ENCODE results near the gene LRRC74B.

LRRC74B gene

DNA sequence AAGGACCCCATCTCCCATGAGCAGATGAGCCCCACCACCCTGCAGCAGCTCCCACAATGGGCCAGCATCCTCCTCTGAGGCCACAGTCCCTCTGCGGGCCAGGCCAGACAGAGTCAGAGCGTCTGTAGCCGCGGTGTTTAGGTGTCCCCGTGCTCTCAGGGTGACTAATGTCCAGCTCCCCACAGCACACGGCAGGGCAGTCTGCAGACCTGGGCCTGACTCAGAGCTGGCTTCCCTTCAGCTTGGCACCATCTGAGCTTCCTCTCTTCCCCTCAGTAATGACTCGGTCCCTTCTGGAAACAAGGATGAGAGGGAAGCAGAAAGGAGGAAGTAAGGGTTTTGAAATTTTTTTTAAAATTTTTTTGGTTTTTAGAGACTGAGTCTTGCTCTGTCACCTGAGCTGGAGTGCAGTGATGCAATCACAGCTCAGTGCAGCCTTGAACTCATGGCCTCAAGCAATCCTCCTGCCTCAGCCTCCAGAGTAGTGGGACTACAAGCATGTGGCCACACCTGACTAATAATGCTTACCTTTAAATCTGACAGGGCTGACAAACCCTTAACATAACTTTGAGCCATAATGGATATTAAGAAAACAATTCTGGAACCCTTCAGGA lies 28.5 kb downstream of the LRRC74B start:
- Histone ChIP-seq H3K4me3 (no peak overlapping the region), H3K27ac (no peak overlapping the region)
- TF ChIP-seq, protein P1, sequence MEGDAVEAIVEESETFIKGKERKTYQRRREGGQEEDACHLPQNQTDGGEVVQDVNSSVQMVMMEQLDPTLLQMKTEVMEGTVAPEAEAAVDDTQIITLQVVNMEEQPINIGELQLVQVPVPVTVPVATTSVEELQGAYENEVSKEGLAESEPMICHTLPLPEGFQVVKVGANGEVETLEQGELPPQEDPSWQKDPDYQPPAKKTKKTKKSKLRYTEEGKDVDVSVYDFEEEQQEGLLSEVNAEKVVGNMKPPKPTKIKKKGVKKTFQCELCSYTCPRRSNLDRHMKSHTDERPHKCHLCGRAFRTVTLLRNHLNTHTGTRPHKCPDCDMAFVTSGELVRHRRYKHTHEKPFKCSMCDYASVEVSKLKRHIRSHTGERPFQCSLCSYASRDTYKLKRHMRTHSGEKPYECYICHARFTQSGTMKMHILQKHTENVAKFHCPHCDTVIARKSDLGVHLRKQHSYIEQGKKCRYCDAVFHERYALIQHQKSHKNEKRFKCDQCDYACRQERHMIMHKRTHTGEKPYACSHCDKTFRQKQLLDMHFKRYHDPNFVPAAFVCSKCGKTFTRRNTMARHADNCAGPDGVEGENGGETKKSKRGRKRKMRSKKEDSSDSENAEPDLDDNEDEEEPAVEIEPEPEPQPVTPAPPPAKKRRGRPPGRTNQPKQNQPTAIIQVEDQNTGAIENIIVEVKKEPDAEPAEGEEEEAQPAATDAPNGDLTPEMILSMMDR (IDR thresholded peaks at IDR 0.05): no peak
- no peak for DNase-seq (ENCODE audit: low spot score)

DNA sequence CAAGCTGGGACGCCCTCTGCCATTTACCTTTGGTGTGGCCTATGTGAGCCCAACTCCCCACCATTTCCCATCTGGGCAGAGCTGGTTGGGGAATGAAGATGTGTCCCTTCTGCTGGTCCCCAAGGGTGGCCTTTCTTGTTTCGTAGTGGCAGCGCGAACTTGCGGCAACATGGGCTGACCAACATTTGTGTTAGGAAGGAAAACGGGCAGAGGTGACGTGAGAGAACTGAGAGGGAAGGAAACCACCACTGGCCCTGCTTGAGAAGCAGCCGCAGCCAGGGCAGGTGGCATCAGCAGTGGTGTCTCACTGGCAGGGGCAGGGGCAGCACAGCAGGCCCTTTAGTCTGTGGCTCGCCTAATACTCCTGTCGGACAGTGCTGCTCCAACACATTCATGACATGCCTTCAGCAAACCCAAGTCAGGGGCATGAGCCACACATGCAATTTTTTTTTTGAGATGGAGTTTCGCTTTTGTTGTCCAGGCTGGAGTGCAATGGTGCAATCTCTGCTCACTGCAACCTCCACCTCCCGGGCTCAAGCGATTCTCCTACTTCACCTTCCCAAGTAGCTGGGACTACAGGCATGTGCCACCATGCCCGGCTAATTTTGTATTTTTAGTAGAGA lies 29.9 kb downstream of the LRRC74B start:
- no peak for DNase-seq (ENCODE audit: low spot score)
- no peak overlapping the region for H3K4me3 ChIP-seq
- TF ChIP-seq, protein P1 (IDR thresholded peaks at IDR 0.05): no peak

DNA sequence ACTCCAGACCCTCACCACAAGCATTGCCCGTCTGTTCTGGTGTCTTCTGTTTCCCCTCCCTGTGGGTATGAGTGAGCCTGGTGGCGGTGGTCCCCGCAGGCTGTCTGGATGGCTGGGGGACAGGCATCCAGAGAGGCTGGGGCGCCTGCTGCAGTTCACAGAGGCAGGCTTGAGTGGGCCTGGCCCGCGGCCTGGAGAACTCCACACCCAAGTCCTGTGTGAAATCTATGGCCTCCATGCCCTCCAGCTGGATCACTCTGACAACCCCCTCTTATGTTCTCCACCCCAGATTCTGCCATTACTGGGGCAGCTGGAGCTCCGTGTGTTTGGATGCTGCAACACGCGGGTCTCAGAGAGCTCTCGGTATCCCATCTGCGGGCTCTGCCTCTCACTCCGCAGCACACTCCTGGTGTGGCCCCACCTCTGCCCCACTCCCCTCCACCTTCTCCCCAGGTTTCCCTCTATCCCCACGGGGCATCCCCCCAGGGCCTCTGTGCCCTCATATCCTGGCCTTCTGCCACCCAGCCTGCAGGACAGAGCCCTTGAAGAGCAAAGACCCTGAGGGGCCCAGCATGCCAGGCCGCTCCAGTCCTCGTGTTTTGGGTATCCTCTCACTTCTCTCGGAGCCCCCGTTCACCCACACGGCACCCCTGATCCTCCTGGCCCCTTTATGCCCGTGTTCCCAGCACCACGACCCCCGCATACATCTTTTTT lies 31.3 kb downstream of the LRRC74B start:
- no peak for DNase-seq (ENCODE audit: low spot score)
- Histone ChIP-seq H3K27ac (no peak overlapping the region), H3K4me3 (no peak overlapping the region)
- TF ChIP-seq, protein P1 (IDR thresholded peaks at IDR 0.05): no peak

More for the DNA sequence above, 29.9 kb downstream of the LRRC74B start:
- H3K27ac ChIP-seq: no peak overlapping the region

DNA sequence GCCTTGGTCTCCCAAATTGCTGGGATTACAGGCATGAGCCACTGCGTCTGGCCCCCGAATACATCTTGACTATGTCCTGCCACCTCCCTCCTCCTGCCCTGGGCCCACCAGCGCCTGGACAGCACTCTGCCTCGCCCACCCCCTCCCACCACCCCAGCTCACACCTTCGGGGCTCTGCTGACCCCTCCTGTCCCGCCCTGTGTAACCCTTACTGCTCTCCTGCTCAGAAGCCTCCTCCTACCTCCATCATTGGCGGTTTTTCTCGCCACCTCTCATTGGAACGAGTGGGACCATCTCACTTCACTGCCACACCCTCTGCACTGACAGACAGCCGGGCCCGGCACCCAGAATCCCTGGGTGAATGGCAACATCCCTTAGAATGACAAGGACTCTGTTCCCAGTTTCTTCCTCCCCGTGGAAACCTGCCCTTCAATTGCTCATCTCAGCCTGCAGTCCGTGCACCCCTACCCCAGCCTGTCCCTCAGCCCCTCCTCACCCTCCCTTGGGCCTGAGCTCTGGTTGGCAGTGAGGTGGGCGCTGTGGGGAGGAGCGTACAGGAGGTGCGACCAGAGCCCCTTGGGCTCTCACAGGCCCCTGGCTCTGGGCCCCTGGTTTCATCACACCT lies 32.2 kb downstream of the LRRC74B start:
- no peak for DNase-seq (ENCODE audit: low spot score)
- Histone ChIP-seq H3K27ac (no peak overlapping the region), H3K4me3 (no peak overlapping the region)
- TF ChIP-seq, protein P1 (IDR thresholded peaks at IDR 0.05): no peak

DNA sequence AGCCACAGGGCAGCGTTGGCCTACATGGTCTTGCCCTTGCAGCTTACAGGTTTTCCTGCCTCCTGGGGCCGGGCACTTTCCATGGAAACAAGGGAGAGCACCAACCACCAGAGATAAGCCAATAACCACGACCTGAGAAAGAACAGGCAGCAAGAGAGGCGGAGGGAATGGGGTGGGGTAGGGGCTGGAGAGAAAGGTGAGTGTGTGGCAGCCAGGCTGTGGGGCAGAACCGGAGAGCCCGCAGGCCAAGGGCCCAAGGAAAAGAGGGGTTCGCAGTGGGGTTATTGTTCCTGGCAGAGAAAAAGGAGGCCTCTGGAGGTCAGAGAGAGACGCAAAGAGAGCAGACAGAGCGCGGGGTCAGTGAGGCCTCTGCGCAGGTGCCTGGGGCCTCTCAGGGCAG lies 33.2 kb downstream of the LRRC74B start:
- TF ChIP-seq, protein P1 (IDR thresholded peaks at IDR 0.05): no peak
- no peak for DNase-seq (ENCODE audit: low spot score)
- no peak overlapping the region for H3K27ac ChIP-seq
- H3K4me3 ChIP-seq: no peak overlapping the region

DNA sequence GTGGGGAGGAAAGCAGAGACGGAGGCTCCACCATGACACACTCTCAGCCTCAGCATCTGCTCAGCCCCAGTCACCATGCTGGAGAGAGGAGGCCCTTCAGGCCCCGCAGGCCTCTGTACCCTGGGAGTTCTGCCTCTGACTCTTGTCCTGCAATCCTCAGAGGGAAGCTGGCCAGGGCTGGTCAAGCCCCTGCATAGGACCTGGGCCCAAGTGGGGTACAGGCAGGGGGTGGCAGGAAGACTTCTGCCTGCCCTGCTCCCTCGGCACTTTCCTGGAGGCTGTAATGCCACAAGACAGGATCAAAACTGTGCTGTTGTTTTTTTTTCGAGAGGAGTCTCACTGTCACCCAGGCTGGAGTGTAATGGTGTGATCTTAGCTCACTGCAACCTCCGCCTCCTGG lies 33.7 kb downstream of the LRRC74B start:
- no peak overlapping the region for H3K27ac ChIP-seq
- DNase-seq (ENCODE audit: low spot score): no peak
- TF ChIP-seq, protein P1 (IDR thresholded peaks at IDR 0.05): no peak
- no peak overlapping the region for H3K4me3 ChIP-seq

All from coronary artery (tissue), 2 donors.